Fibroblast of lung (primary cell): ENCODE measurements around the gene HECW1. TPM values are rescaled to one million over a fixed set of nuclear protein-coding genes. Genes with fewer than 3 reads are reported as not detected.

Experiments
- DNase-seq, 2 donors: peaks; one replicate each; pipeline versions ENCODE4 v3.0.0 to v3.0.0-alpha.2; 2010; ENCODE audit warnings: low read depth in 2 of 2
- H2AFZ ChIP-seq: 2 replicates; pipeline ENCODE4 v1.5.1; 2012; ENCODE audit warnings: low read length, control low read depth, inconsistent platforms
- H3K27ac ChIP-seq: 2 replicates; pipeline ENCODE4 v1.5.1; 2011; ENCODE audit warnings: low read length, control low read depth; ENCODE audit not compliant: insufficient read depth
- H3K27me3 ChIP-seq: 2 replicates; pipeline ENCODE4 v1.5.1; 2011; ENCODE audit warnings: mild to moderate bottlenecking, low read length; ENCODE audit not compliant: control insufficient read depth, insufficient read depth
- H3K36me3 ChIP-seq: 2 replicates; pipeline ENCODE4 v1.5.1; 2011; ENCODE audit warnings: low read length; ENCODE audit not compliant: control insufficient read depth, insufficient read depth
- H3K4me1 ChIP-seq: 2 replicates; pipeline ENCODE4 v1.5.1; 2011; ENCODE audit warnings: low read length; ENCODE audit not compliant: control insufficient read depth, insufficient read depth; ENCODE audit errors: extremely low read depth
- H3K4me2 ChIP-seq: 2 replicates; pipeline ENCODE4 v1.5.1; 2011; ENCODE audit warnings: low read length, control low read depth; ENCODE audit not compliant: insufficient read depth; ENCODE audit errors: extremely low read depth
- H3K4me3 ChIP-seq, 4 experiments: fragments of 200-600 bp in 1 of 4; sonication (generic) in 1 of 4; replicated peaks in 1 of 4; 2 replicates each; pipeline ENCODE4 v1.5.1; 2011 to 2016; ENCODE audit warnings: low read length in 4 of 4, low read depth in 3 of 4, mild to moderate bottlenecking in 3 of 4, control low read depth in 2 of 4, inconsistent platforms in 1 of 4, mixed read lengths in 1 of 4; ENCODE audit not compliant: insufficient read depth in 1 of 4; ENCODE audit errors: control extremely low read depth in 1 of 4
- H3K79me2 ChIP-seq: 2 replicates; pipeline ENCODE4 v1.5.1; 2012; ENCODE audit warnings: mild to moderate bottlenecking, low read length, inconsistent platforms; ENCODE audit not compliant: control insufficient read depth, insufficient read depth
- H3K9ac ChIP-seq: 2 replicates; pipeline ENCODE4 v1.5.1; 2011; ENCODE audit warnings: mild to moderate bottlenecking, low read length, control low read depth; ENCODE audit not compliant: insufficient read depth
- H3K9me3 ChIP-seq: 2 replicates; pipeline ENCODE4 v1.5.1; 2012; ENCODE audit warnings: low read depth, low read length; ENCODE audit not compliant: control insufficient read depth, insufficient read depth
- H4K20me1 ChIP-seq: 2 replicates; pipeline ENCODE4 v1.5.1; 2011; ENCODE audit warnings: low read length; ENCODE audit not compliant: control insufficient read depth, insufficient read depth; ENCODE audit errors: extremely low read depth
- CTCF ChIP-seq, 2 donors: IDR thresholded peaks in 1 of 2; conservative IDR thresholded peaks in 1 of 2; 1 replicate in 1 of 2; 2 replicates in 1 of 2; pipeline ENCODE4 v1.5.1; 2011 to 2012; ENCODE audit warnings: low read length in 2 of 2, control low read depth in 1 of 2, inconsistent platforms in 1 of 2, low read depth in 1 of 2, mild to moderate bottlenecking in 1 of 2
- EZH2 ChIP-seq: IDR thresholded peaks from 2 replicates; pipeline ENCODE4 v1.5.1; 2012; ENCODE audit warnings: low read length, control low read depth, mild to moderate bottlenecking; ENCODE audit errors: missing control alignments
- polyA plus RNA-seq, 2 donors: library from polyadenylated mRNA; depleted of rRNA in 1 of 2; stranded (reverse) in 1 of 2; unstranded in 1 of 2; fragments of >200 nt; gene quantifications; 2 replicates each; pipeline ENCODE4 v1.2.1, GENCODE V29; 2011 to 2012; ENCODE audit warnings: missing spikeins in 1 of 2
- total RNA-seq: library from RNA; depleted of rRNA; stranded (reverse); fragments of >200 nt; gene quantifications from 2 replicates; pipeline ENCODE4 v1.2.1, GENCODE V29; 2014

HECW1 gene
- total and polyA plus RNA-seq, 2 donors (not counting 1 experiment from before 2014, with no cell fraction given) = 1.1 to 6.1 TPM

- Histone ChIP-seq H3K79me2 (no peaks in the 10 kb centered on the region), H3K27me3 (peaks cover 4% of the 10 kb centered on the region), H2AFZ (no peak overlapping the region), H4K20me1 (no peaks in the 10 kb centered on the region), H3K9me3 (no peaks in the 10 kb centered on the region), H3K36me3 (no peaks in the 10 kb centered on the region), H3K4me3 (no peak overlapping the region), H3K27ac (no peak overlapping the region), H3K9ac (no peak overlapping the region), H3K4me1 (peaks cover 9% of the 10 kb centered on the region), H3K4me2 (no peak overlapping the region)
- no peak for DNase-seq
- no peak for TF ChIP-seq EZH2
- TF ChIP-seq CTCF (conservative IDR thresholded peaks at IDR 0.05 in 1 of 2, IDR thresholded peaks at IDR 0.05 in 1 of 2; ENCODE audit: low read depth in 1 of 2, low read length in 2 of 2) = no peak
Measured at GRCh38 chr7:43530553-43531410, 418.3 kb downstream of the HECW1 start.

- Histone ChIP-seq H3K9me3 (no peaks in the 10 kb centered on the region), H4K20me1 (no peaks in the 10 kb centered on the region), H3K27ac (no peak overlapping the region), H3K4me2 (no peak overlapping the region), H3K36me3 (no peaks in the 10 kb centered on the region), H3K79me2 (no peaks in the 10 kb centered on the region), H3K4me3 (no peak overlapping the region), H3K4me1 (peaks cover 17% of the 10 kb centered on the region), H3K9ac (no peak overlapping the region), H2AFZ (no peak overlapping the region), H3K27me3 (peaks cover 4% of the 10 kb centered on the region)
- DNase-seq = no peak
- TF ChIP-seq EZH2 (no peak), CTCF (conservative IDR thresholded peaks at IDR 0.05 in 1 of 2, IDR thresholded peaks at IDR 0.05 in 1 of 2; ENCODE audit: low read depth in 1 of 2, low read length in 2 of 2) (no peak)
Measured at GRCh38 chr7:43531700-43532099, 419.3 kb downstream of the HECW1 start.

GRCh38 chr7:43533801-43534479, 421.5 kb downstream of the HECW1 start:
- peaks cover 4% of the 10 kb centered on the region for H3K27me3 ChIP-seq
- DNase-seq = peak; percentile 71 to 78
- peak overlapping the region; percentile 23 for H3K4me2 ChIP-seq
- H3K36me3 ChIP-seq = no peaks in the 10 kb centered on the region
- H3K4me3 ChIP-seq = no peak overlapping the region
- no peak overlapping the region for H3K9ac ChIP-seq
- H4K20me1 ChIP-seq = no peaks in the 10 kb centered on the region
- no peak for TF ChIP-seq EZH2
- peak in 1 of 2 donors; percentile 16 for TF ChIP-seq CTCF (conservative IDR thresholded peaks at IDR 0.05 in 1 of 2, IDR thresholded peaks at IDR 0.05 in 1 of 2; ENCODE audit: low read depth in 1 of 2, low read length in 2 of 2)
- H3K4me1 ChIP-seq = peaks cover 24% of the 10 kb centered on the region
- no peaks in the 10 kb centered on the region for H3K79me2 ChIP-seq
- no peak overlapping the region for H3K27ac ChIP-seq
- H2AFZ ChIP-seq = no peak overlapping the region
- no peaks in the 10 kb centered on the region for H3K9me3 ChIP-seq
